WTC11 (cell line): Measurements from ENCODE around the gene ERC2. TPM values are rescaled to one million over a fixed set of nuclear protein-coding genes. Genes with fewer than 3 reads are reported as not detected.

ENCODE experiments used
- ATAC-seq: fragments of 200-7000 bp; cut with Tn5 transposase; 2 replicates; pipeline ENCODE4 v1.10.0; 2021; ENCODE audit warnings: mild to moderate bottlenecking, moderate library complexity
- CTCF ChIA-PET: fragments of 300-600 bp; sonication (Branson Sonifier 250); formaldehyde crosslinking; loops from one replicate; lab custom pipeline; 2021; ENCODE audit warnings: antibody characterized with exemption; lab: Charles Lee
- POLR2A ChIA-PET: fragments of 350-600 bp; sonication (Branson Sonifier 250); formaldehyde crosslinking; loops from one replicate; lab custom pipeline; 2021; ENCODE audit warnings: antibody characterized with exemption; lab: Charles Lee
- DNase-seq: peaks from one replicate; pipeline ENCODE4 v3.0.0; 2021; ENCODE audit warnings: low spot score
- H3K27ac Mint-ChIP-seq: 2 replicates; pipeline ENCODE4 v1.8.0; 2021; ENCODE audit warnings: mixed read lengths
- H3K27me3 Mint-ChIP-seq: 2 replicates; pipeline ENCODE4 v1.8.0; 2021; ENCODE audit warnings: low read depth, mild to moderate bottlenecking, moderate library complexity, mixed read lengths
- H3K36me3 Mint-ChIP-seq: 2 replicates; pipeline ENCODE4 v1.8.0; 2021; ENCODE audit warnings: mixed read lengths
- H3K4me1 Mint-ChIP-seq: 2 replicates; pipeline ENCODE4 v1.8.0; 2022; ENCODE audit warnings: mixed read lengths
- H3K4me3 Mint-ChIP-seq: 2 replicates; pipeline ENCODE4 v1.8.0; 2021; ENCODE audit warnings: mild to moderate bottlenecking, moderate library complexity, mixed read lengths
- H3K9me3 Mint-ChIP-seq: 2 replicates; pipeline ENCODE4 v1.8.0; 2021; ENCODE audit warnings: mixed read lengths
- ARID4B ChIP-seq: sonication (generic); formaldehyde crosslinking; IDR thresholded peaks from 2 replicates; pipeline ENCODE4 v1.8.0; 2023; ENCODE audit warnings: missing genetic modification reagents, mild to moderate bottlenecking, borderline replicate concordance
- ELF4 ChIP-seq: sonication (generic); formaldehyde crosslinking; IDR thresholded peaks from 2 replicates; pipeline ENCODE4 v1.8.1; 2022; ENCODE audit warnings: low read depth, mild to moderate bottlenecking, moderate library complexity, missing genetic modification reagents
- IRF1 ChIP-seq: sonication (generic); formaldehyde crosslinking; IDR thresholded peaks from 2 replicates; pipeline ENCODE4 v1.8.0; 2023; ENCODE audit warnings: missing genetic modification reagents
- IRF2 ChIP-seq: sonication (generic); formaldehyde crosslinking; IDR thresholded peaks from 2 replicates; pipeline ENCODE4 v1.8.0; 2022; ENCODE audit warnings: low read depth, missing genetic modification reagents, borderline replicate concordance
- OVOL2 ChIP-seq: fragments of 250-450 bp; sonication (Bioruptor Pico); IDR thresholded peaks from 2 replicates; pipeline ENCODE4 v1.9.0; 2021; ENCODE audit warnings: mild to moderate bottlenecking, borderline replicate concordance
- PRDM15 ChIP-seq: sonication (generic); formaldehyde crosslinking; IDR thresholded peaks from 2 replicates; pipeline ENCODE4 v1.8.0; 2022; ENCODE audit warnings: missing genetic modification reagents
- PRRX2 ChIP-seq: fragments of 250-450 bp; sonication (Bioruptor Pico); IDR thresholded peaks from 2 replicates; pipeline ENCODE4 v1.8.0; 2021; ENCODE audit warnings: mild to moderate bottlenecking
- TCF7 ChIP-seq: sonication (generic); formaldehyde crosslinking; IDR thresholded peaks from 2 replicates; pipeline ENCODE4 v1.8.0; 2022; ENCODE audit warnings: mild to moderate bottlenecking, low read depth, missing genetic modification reagents, moderate library complexity
- ZMAT4 ChIP-seq: fragments of 250-450 bp; sonication (Bioruptor Pico); IDR thresholded peaks from 2 replicates; pipeline ENCODE4 v1.9.0; 2021; ENCODE audit warnings: mild to moderate bottlenecking
- ZNF121 ChIP-seq: sonication (generic); formaldehyde crosslinking; IDR thresholded peaks from 2 replicates; pipeline ENCODE4 v1.8.0; 2023; ENCODE audit warnings: missing genetic modification reagents
- total RNA-seq: library from RNA; stranded (reverse); gene quantifications from 3 replicates; pipeline ENCODE4 v1.2.3, GENCODE V29; 2021
- TF ChIP-seq, protein P1 (sequence below): sonication (generic); formaldehyde crosslinking; IDR thresholded peaks from 2 replicates; pipeline ENCODE4 v1.8.1; 2022; ENCODE audit warnings: mild to moderate bottlenecking, moderate library complexity, missing genetic modification reagents
- TF ChIP-seq, protein P2 (sequence below): fragments of 250-450 bp; sonication (Bioruptor Pico); IDR thresholded peaks from 2 replicates; pipeline ENCODE4 v1.8.0; 2021; ENCODE audit warnings: mild to moderate bottlenecking
- TF ChIP-seq, protein P3 (sequence below): sonication (generic); formaldehyde crosslinking; IDR thresholded peaks from 2 replicates; pipeline ENCODE4 v1.8.1; 2022; ENCODE audit warnings: mild to moderate bottlenecking, missing genetic modification reagents, moderate library complexity, borderline replicate concordance
- TF ChIP-seq, protein P4 (sequence below): fragments of 250-450 bp; sonication (Bioruptor Pico); conservative IDR thresholded peaks from 2 replicates; pipeline ENCODE4 v1.9.0; 2021; ENCODE audit warnings: mild to moderate bottlenecking

ERC2 gene
- total RNA-seq, 1 experiment from 2014 or later = 23.5 TPM

- peaks cover 22% of the 10 kb centered on the region for H3K4me1 Mint-ChIP-seq
- H3K36me3 Mint-ChIP-seq = no peaks in the 10 kb centered on the region
- H3K27ac Mint-ChIP-seq = no peak overlapping the region
Observed at GRCh38 chr3:55477306-55478303, 990.7 kb downstream of the ERC2 start.

GRCh38 chr3:55476515-55476914, 991.8 kb downstream of the ERC2 start:
- ChIA-PET CTCF (interaction anchor here (1.7 kb wide), 1 partner anchor 10 kb away, joined by 3 read pairs; the partner anchor contains the start of gene WNT5A), POLR2A (no interaction called here)
- Mint-ChIP-seq H3K4me1 (peaks cover 22% of the 10 kb centered on the region), H3K36me3 (no peaks in the 10 kb centered on the region), H3K4me3 (no peak overlapping the region), H3K9me3 (no peaks in the 10 kb centered on the region), H3K27me3 (peaks cover 94% of the 10 kb centered on the region), H3K27ac (no peak overlapping the region)
- ATAC-seq (no peak), DNase-seq (no peak)
- no peak for TF ChIP-seq ARID4B (CRISPR knock-in tag)
- no peak for TF ChIP-seq TCF7
- no peak for TF ChIP-seq PRRX2
- TF ChIP-seq ELF4 (CRISPR knock-in tag) = no peak
- TF ChIP-seq IRF1 (CRISPR knock-in tag) = no peak
- TF ChIP-seq PRDM15 (CRISPR knock-in tag) = no peak
- TF ChIP-seq OVOL2 (CRISPR knock-in tag) = no peak
- TF ChIP-seq ZNF121 (CRISPR knock-in tag) = no peak
- TF ChIP-seq, protein P1, sequence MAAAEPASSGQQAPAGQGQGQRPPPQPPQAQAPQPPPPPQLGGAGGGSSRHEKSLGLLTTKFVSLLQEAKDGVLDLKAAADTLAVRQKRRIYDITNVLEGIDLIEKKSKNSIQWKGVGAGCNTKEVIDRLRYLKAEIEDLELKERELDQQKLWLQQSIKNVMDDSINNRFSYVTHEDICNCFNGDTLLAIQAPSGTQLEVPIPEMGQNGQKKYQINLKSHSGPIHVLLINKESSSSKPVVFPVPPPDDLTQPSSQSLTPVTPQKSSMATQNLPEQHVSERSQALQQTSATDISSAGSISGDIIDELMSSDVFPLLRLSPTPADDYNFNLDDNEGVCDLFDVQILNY (CRISPR knock-in tag) = no peak
- TF ChIP-seq, protein P2, sequence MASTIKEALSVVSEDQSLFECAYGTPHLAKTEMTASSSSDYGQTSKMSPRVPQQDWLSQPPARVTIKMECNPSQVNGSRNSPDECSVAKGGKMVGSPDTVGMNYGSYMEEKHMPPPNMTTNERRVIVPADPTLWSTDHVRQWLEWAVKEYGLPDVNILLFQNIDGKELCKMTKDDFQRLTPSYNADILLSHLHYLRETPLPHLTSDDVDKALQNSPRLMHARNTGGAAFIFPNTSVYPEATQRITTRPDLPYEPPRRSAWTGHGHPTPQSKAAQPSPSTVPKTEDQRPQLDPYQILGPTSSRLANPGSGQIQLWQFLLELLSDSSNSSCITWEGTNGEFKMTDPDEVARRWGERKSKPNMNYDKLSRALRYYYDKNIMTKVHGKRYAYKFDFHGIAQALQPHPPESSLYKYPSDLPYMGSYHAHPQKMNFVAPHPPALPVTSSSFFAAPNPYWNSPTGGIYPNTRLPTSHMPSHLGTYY (CRISPR knock-in tag) = no peak
- no peak for TF ChIP-seq IRF2
- TF ChIP-seq, protein P3, sequence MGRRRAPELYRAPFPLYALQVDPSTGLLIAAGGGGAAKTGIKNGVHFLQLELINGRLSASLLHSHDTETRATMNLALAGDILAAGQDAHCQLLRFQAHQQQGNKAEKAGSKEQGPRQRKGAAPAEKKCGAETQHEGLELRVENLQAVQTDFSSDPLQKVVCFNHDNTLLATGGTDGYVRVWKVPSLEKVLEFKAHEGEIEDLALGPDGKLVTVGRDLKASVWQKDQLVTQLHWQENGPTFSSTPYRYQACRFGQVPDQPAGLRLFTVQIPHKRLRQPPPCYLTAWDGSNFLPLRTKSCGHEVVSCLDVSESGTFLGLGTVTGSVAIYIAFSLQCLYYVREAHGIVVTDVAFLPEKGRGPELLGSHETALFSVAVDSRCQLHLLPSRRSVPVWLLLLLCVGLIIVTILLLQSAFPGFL (CRISPR knock-in tag) = no peak

More at GRCh38 chr3:55477306-55478303, 990.7 kb downstream of the ERC2 start:
- no peak overlapping the region for H3K4me3 Mint-ChIP-seq
- no peak for TF ChIP-seq ZMAT4
- TF ChIP-seq, protein P4, sequence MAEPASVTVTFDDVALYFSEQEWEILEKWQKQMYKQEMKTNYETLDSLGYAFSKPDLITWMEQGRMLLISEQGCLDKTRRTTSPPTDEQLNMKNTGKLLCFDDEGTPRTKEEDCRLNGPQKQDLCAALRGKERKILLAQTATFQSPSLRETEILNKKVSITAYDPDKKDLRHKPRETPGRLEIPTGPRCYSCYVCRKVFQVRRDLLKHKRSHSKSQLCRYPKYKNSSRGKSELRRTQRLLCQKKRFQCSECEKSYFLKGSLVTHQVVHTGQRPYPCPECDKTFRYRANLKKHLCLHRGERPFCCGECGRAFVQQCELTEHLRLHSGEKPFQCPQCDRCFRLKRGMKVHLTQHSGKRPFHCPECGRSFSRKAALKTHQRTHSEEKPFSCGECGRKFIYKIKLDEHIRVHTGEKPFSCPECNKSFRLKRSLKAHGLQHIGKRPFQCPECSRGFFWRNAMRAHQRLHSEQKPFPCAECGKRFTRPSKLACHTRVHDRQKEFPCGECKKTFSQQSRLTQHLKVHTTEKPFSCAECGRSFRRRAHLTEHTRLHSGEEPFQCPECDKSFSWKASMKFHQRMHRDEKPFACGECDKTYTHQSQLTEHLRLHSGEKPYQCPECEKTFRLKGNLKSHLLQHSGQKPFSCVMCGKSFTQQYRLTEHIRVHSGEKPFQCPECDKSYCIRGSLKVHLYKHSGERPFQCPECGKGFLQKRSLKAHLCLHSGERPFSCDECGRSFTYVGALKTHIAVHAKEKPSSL (CRISPR knock-in tag) = no peak
- TF ChIP-seq, all 79 proteins: peak for 0
- ATAC-seq (no peak), DNase-seq (no peak)
- H3K27me3 Mint-ChIP-seq = peaks cover 96% of the 10 kb centered on the region
- ChIA-PET CTCF (no interaction called here), POLR2A (no interaction called here)
- H3K9me3 Mint-ChIP-seq = no peaks in the 10 kb centered on the region
